Measurements from ENCODE around the gene SERHL2. TPM values are rescaled to one million over a fixed set of nuclear protein-coding genes. Genes with fewer than 3 reads are reported as not detected.

The SERHL2 gene
- total RNA-seq, 1 experiment from 2014 or later, result 1.1 TPM

- TF ChIP-seq CDX4 (CRISPR knock-in tag; IDR thresholded peaks at IDR 0.05; ENCODE audit: borderline replicate concordance), result no peak
- no peak for TF ChIP-seq MAX (CRISPR knock-in tag; IDR thresholded peaks at IDR 0.05)
- no peak for TF ChIP-seq ZNF425 (CRISPR knock-in tag; conservative IDR thresholded peaks at IDR 0.05)
- TF ChIP-seq ZNF671 (CRISPR knock-in tag; IDR thresholded peaks at IDR 0.05), result no peak
These were observed 54.5 kb downstream of the SERHL2 start (continued) for GRCh38 chr22:42608136-42608822.

- DNase-seq (ENCODE audit: low spot score) (no peak), ATAC-seq (peak; percentile 39)
- Mint-ChIP-seq H3K9me3 (peaks cover 3% of the 10 kb centered on the region; the same call in 1 of the 2 replicates), H3K4me3 (no peak overlapping the region), H3K27me3 (ENCODE audit: low read depth) (no peaks in the 10 kb centered on the region), H3K36me3 (peaks cover 58% of the 10 kb centered on the region), H3K4me1 (peaks cover 32% of the 10 kb centered on the region), H3K27ac (peak overlapping the region; percentile 79; the same call in 1 of the 2 replicates)
- ChIA-PET POLR2A (interaction anchor here (0.5 kb wide), 1 partner anchor 20 kb away, joined by 3 read pairs; no protein-coding TSS in a partner anchor), CTCF (no interaction called here)
- no peak for TF ChIP-seq ZNF512 (CRISPR knock-in tag; IDR thresholded peaks at IDR 0.05; ENCODE audit: borderline replicate concordance)
- no peak for TF ChIP-seq NFATC4 (CRISPR knock-in tag; IDR thresholded peaks at IDR 0.05)
- no peak for TF ChIP-seq AFF4 (CRISPR knock-in tag; IDR thresholded peaks at IDR 0.05; ENCODE audit: borderline replicate concordance)
- no peak for TF ChIP-seq KAT7 (CRISPR knock-in tag; IDR thresholded peaks at IDR 0.05; ENCODE audit: borderline replicate concordance)
- no peak for TF ChIP-seq EMX1 (CRISPR knock-in tag; IDR thresholded peaks at IDR 0.05)
- TF ChIP-seq NFYB (CRISPR knock-in tag; conservative IDR thresholded peaks at IDR 0.05; ENCODE audit: low read depth), result no peak
- no peak for TF ChIP-seq ZNF317 (CRISPR knock-in tag; IDR thresholded peaks at IDR 0.05; ENCODE audit: borderline replicate concordance, low read depth)
- TF ChIP-seq ATF6 (CRISPR knock-in tag; IDR thresholded peaks at IDR 0.05), result no peak
- no peak for TF ChIP-seq RORB (CRISPR knock-in tag; IDR thresholded peaks at IDR 0.05)
- no peak for TF ChIP-seq GTF2I (CRISPR knock-in tag; conservative IDR thresholded peaks at IDR 0.05)
- TF ChIP-seq CREM (CRISPR knock-in tag; IDR thresholded peaks at IDR 0.05), result no peak
- no peak for TF ChIP-seq ERG (CRISPR knock-in tag; IDR thresholded peaks at IDR 0.05)
- TF ChIP-seq E2F1 (CRISPR knock-in tag; IDR thresholded peaks at IDR 0.05), result no peak
- no peak for TF ChIP-seq STAT6 (CRISPR knock-in tag; conservative IDR thresholded peaks at IDR 0.05; ENCODE audit: low read depth)
These were observed 55.1 kb downstream of the SERHL2 start for GRCh38 chr22:42608823-42609361.
